Measurements from ENCODE around the gene KCNK15. TPM values are rescaled to one million over a fixed set of nuclear protein-coding genes. Genes with fewer than 3 reads are reported as not detected.
"Not testable (repeated sequence)": the region's sequence is repeated elsewhere in the genome, so short reads cannot be mapped to it uniquely, and the experiment has no call there.

Gene KCNK15
- total RNA-seq = 10 to 100 TPM in 1 of 7 donors, 1 to 10 TPM in 6; 2.6 to 21.6 (median 5.0) TPM
- polyA plus RNA-seq = 1 to 10 TPM in 1 of 2 donors, under 1 TPM in 1; 0.93 to 1.7 TPM
- long read RNA-seq, donor 1, partial matches to known transcripts = 0 of 1 reads
- long read RNA-seq, donor 1, other reads (novel, unspliced or antisense) = 1 of 1 reads
- long read RNA-seq, donor 2, partial matches to known transcripts = 0 of 7 reads
- long read RNA-seq, donor 2, other reads (novel, unspliced or antisense) = 7 of 7 reads
- long read RNA-seq, donor 3, transcript KCNK15-201 (2 exons, 2,599 nt) = major isoform, 29 of 37 reads
- long read RNA-seq, donor 3, partial matches to known transcripts = 0 of 37 reads
- long read RNA-seq, donor 3, other reads (novel, unspliced or antisense) = 8 of 37 reads

DNA sequence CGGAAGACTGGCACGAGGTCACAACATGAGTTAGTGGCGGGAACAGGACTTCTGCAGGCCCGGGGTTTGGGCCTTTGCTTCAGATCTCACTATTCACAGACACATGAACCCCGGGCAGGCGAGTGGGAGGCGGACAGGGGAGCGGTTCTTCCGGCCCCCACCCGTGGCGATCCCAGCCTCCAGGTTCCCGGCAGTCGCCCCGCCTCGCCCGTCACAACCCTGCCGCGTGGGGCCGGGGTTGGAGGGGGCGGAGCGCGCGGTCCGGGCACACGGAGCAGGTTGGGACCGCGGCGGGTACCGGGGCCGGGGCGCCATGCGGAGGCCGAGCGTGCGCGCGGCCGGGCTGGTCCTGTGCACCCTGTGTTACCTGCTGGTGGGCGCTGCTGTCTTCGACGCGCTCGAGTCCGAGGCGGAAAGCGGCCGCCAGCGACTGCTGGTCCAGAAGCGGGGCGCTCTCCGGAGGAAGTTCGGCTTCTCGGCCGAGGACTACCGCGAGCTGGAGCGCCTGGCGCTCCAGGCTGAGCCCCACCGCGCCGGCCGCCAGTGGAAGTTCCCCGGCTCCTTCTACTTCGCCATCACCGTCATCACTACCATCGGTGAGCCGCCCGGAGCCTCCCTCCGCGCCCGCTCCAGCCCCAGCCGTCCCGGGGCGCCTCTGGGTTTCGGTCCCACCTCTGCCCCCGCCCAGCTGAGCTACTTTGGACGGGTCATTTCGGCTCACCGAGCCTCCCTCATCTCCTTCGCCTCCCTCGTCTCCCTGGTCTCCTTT lies at the start of gene KCNK15:
Gene KCNK15 (plus strand): TSS at position 268 of the 769 bp plus-strand sequence. CDS start 46 bp downstream, at position 314.
- no peaks in the 10 kb centered on the region for H3K4me1 ChIP-seq (ENCODE audit: insufficient read depth)
- 0 to 1% (median 1%) methylated on average over 74 to 81 of the region's 81 CpGs for WGBS, 3 donors
- no peaks in the 10 kb centered on the region for H3K36me3 ChIP-seq
- DNase-seq = peak; percentile 71 to 79 (median 75)
- H3K27me3 ChIP-seq = no peaks in the 10 kb centered on the region
- intact Hi-C loops (cut with DNase I) = loop anchor here in 3 of 4 donors (2.0 to 10.0 kb wide), 3 partner anchors 121 to 219 kb away; partner anchors contain the start of genes STK4 (in 1 of the 3) and TOMM34 (in 1 of the 3)
- H3K4me3 ChIP-seq = peak within 1 kb of the TSS; percentile 58
- TF ChIP-seq POLR2A (IDR thresholded peaks at IDR 0.05) (peak; percentile 63), EP300 (IDR thresholded peaks at IDR 0.05) (peak; percentile 26)
- TF ChIP-seq, protein P1, sequence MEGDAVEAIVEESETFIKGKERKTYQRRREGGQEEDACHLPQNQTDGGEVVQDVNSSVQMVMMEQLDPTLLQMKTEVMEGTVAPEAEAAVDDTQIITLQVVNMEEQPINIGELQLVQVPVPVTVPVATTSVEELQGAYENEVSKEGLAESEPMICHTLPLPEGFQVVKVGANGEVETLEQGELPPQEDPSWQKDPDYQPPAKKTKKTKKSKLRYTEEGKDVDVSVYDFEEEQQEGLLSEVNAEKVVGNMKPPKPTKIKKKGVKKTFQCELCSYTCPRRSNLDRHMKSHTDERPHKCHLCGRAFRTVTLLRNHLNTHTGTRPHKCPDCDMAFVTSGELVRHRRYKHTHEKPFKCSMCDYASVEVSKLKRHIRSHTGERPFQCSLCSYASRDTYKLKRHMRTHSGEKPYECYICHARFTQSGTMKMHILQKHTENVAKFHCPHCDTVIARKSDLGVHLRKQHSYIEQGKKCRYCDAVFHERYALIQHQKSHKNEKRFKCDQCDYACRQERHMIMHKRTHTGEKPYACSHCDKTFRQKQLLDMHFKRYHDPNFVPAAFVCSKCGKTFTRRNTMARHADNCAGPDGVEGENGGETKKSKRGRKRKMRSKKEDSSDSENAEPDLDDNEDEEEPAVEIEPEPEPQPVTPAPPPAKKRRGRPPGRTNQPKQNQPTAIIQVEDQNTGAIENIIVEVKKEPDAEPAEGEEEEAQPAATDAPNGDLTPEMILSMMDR (IDR thresholded peaks at IDR 0.05) = peak in 1 of 3 donors; percentile 27
- H3K9me3 ChIP-seq = no peaks in the 10 kb centered on the region
- H3K27ac ChIP-seq = peak within 1 kb of the TSS; percentile 43 to 60

DNA sequence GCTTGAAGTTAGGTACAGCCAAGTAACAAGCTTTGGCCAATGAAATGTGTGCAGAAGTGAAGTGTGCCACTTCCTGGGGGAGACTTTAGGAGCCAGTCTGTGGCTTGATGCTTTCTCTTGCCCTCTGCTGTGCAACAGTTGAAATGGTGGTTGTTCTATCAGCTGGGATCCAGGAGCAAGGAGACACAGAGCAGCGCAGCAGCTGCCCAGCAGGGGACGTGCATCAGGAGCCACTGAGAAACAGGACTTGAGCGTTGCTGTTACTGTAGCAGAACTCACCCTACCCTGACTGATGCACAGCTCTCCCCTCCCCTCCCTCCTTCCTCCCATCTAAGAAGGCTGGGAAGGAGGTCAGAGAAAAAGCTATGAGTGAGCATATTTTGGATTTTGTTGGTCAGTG lies 49.4 kb upstream of the KCNK15 start:
- peak in 1 of 5 donors; percentile 15 for DNase-seq
- Histone ChIP-seq H3K9me3 (no peaks in the 10 kb centered on the region), H3K27me3 (no peaks in the 10 kb centered on the region), H3K27ac (peak overlapping the region in 1 of 2 donors; percentile 51), H3K36me3 (no peaks in the 10 kb centered on the region), H3K4me1 (ENCODE audit: insufficient read depth) (peaks cover 28% of the 10 kb centered on the region), H3K4me3 (no peak overlapping the region)
- intact Hi-C loops (cut with DNase I) = no loop called here
- TF ChIP-seq POLR2A (IDR thresholded peaks at IDR 0.05) (no peak), EP300 (IDR thresholded peaks at IDR 0.05) (no peak)
- TF ChIP-seq, protein P1 (IDR thresholded peaks at IDR 0.05) = no peak
- WGBS, 3 donors = 93 to 97% (median 94%) methylated on average over 3 of the region's 3 CpGs

DNA sequence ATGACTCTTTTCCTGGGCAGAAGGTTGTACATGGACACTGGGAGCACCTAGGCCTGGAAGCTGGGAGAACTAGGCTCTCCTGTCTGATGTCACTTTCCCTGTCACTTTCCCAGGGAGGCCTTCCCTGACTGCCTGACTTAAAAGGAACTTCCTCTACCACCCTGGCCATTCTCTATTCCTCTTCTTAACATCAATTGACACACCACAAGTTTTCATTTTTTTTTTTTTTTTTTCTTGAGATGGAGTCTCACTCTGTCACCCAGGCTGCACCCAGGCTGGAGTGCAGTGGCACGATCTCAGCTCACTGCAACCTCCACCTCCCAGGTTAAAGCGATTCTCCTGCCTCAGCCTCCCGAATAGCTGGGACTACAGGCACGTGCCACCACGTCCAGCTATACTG lies 48.6 kb upstream of the KCNK15 start:
- peaks cover 28% of the 10 kb centered on the region for H3K4me1 ChIP-seq (ENCODE audit: insufficient read depth)
- H3K4me3 ChIP-seq; H3K27me3 ChIP-seq; intact Hi-C loops (cut with DNase I); H3K9me3 ChIP-seq; DNase-seq; H3K27ac ChIP-seq; H3K36me3 ChIP-seq: not testable (repeated sequence)
- 97% methylated on average over 5 of the region's 5 CpGs for WGBS, 3 donors

DNA sequence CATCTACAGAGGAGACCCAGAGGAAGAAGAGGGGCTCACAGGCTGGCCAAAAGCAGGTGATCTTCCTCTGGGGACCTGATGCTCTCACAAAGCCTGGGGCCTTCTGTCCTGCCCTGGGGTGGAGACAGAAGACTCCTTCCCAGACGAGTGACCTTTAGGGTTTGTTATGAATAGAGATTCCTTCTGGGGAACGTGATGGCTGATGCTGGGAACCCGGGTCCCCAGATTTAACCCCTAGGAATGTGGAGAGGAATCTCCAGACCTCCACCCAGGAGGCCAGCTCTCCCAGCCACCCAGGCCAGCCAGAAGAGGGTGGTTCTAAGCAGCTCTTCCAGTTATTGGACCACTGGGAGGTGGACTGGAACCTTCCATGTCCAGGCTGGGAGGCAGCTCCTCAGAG lies 47.3 kb upstream of the KCNK15 start:
- DNase-seq = peak in 1 of 5 donors; percentile 14
- 42 to 74% (median 56%) methylated on average over 3 of the region's 3 CpGs for WGBS, 3 donors
- peaks cover 32% of the 10 kb centered on the region for H3K4me1 ChIP-seq (ENCODE audit: insufficient read depth)

More for the DNA sequence above, 47.3 kb upstream of the KCNK15 start:
- no peak overlapping the region for H3K4me3 ChIP-seq
- TF ChIP-seq EP300 (IDR thresholded peaks at IDR 0.05) = no peak
- TF ChIP-seq, protein P1 (IDR thresholded peaks at IDR 0.05) = no peak
- no peak for TF ChIP-seq POLR2A (IDR thresholded peaks at IDR 0.05)
- H3K27ac ChIP-seq = no peak overlapping the region
- no peaks in the 10 kb centered on the region for H3K9me3 ChIP-seq
- no peaks in the 10 kb centered on the region for H3K36me3 ChIP-seq
- intact Hi-C loops (cut with DNase I) = no loop called here
- no peaks in the 10 kb centered on the region for H3K27me3 ChIP-seq
